Measurements from ENCODE around the gene MAP3K4.
"Not testable (repeated sequence)": the region's sequence is repeated elsewhere in the genome, so short reads cannot be mapped to it uniquely, and the experiment has no call there.

MAP3K4 gene

DNA sequence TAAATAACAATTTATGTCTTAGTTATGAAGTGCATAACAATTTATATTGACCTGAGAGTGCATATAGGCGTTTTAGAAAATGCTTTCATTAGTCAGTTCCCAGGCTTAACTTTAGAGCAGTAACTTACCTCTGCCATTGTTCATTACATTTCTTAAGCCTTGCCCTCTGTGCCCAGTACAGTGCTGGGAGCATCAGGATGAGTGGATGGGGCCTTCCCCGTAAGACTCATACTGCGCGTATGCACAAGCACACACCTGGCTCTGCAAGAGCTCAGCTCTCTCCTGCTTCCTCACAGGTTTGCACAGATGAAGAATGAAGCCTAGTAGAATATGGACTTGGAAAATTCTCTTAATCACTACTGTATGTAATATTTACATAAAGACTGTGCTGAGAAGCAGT, 125.0 kb downstream of the MAP3K4 start:
- no peak for DNase-seq (ENCODE audit: low read depth in 1 of 2, low spot score in 1 of 2)

DNA sequence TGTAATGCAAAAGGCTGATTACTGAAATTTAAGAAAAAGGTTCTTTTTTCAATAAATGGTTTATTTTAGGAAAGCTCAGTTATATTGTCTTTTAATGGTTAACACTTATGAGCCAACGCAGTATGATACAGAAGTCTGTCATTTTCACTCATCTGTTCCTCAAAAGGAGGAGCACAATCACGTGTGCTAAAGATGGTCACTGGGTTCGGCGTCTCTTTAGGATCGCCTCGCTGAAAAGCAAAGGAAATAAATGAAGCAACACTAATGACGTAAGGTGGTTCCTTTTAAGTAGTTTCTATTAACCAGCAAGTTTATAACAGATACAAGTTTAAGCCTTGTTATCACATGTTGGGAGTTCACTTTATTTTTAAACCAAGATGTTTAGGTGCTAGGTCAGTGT, 125.7 kb downstream of the MAP3K4 start:
- DNase-seq (ENCODE audit: low read depth in 1 of 2, low spot score in 1 of 2): no peak

DNA sequence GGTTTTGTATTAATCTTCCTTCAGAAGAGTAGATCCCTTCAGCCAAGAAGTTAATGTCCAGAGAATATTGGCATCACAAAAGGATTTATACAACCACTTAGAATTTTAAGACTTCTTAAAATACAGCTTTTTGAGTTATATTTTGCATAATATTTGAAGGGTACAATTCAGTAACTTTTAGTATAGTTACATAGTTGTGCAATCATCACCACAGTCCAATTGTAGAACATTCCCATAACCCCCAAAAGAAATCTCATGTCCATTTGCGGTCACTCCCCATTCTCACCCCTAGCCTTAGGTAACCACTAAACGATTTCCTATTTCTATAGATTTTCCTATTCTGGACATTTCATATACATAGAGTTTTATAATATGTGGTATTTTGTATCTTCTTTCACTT, 126.4 kb downstream of the MAP3K4 start:
- DNase-seq (ENCODE audit: low read depth in 1 of 2, low spot score in 1 of 2): no peak

DNA sequence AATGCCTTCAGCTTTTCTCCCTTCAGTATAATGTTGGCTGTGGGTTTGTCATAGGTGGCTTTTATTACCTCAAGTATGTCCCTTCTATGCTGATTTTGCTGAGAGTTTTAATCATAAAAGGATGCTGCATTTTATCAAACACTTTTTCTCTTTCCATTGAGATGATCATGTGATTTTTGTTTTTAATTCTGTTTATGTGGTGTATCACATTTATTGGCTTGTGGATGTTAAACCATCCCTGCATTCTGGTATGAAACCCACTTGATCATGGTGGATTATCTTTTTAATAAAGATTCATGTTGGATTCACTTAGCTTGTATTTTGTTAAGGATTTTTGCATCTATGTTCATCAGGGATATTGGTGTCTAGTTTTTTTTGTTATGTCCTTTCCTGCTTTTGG, 131.8 kb downstream of the MAP3K4 start:
- DNase-seq (ENCODE audit: low read depth in 1 of 2, low spot score in 1 of 2): not testable (repeated sequence)

DNA sequence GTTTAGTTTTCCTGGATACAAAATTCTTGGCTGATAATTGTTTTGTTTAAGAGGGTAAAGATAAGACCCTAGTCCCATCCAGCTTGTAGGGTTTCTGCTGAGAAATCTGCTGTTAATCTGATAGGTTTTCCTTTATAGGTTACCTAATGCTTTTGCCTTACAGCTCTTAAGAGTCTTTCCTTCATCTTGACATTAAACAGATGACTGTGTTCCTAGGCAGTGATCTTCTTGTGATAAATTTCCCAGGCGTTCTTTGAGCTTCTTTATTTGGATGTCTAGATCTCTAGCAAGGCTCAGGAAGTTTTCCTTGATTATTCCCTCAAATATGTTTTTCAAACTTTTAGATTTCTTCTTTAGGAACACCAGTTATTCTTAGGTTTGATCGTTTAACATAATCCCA, 134.0 kb downstream of the MAP3K4 start:
- no peak for DNase-seq (ENCODE audit: low read depth in 1 of 2, low spot score in 1 of 2)

DNA sequence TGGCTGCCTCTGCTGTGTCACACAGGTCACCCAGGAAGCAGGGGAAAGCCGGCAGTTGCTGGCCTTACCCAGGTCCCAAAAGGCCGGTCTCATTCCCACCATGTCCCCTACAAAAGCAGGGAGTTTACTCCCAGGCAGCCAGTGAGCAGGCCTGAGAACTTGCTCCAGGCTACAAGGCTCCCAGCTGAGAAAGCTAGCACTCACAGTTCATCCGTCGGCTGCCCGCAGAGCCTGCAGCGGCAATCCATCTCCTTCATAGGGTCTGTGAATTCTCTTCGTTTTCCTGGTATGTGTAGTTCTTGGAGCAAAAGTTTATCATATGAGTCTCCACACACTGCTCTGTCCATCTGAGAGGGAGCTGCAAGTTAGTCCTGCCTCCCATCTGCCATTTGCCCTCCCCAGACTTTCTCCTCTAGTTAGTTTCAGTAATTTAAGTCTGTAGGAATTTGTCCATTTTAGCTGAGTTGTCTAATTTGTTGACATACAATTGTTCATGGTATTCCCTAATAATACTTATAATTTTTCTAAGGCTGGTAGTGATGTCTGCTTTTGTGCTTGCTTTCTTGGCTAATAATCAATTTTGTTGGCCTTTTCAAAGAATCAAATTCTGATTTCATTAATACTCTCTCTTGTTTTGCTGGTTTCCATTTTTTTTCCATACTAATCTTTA, 135.6 kb downstream of the MAP3K4 start:
- no peak for DNase-seq (ENCODE audit: low read depth in 1 of 2, low spot score in 1 of 2)

DNA sequence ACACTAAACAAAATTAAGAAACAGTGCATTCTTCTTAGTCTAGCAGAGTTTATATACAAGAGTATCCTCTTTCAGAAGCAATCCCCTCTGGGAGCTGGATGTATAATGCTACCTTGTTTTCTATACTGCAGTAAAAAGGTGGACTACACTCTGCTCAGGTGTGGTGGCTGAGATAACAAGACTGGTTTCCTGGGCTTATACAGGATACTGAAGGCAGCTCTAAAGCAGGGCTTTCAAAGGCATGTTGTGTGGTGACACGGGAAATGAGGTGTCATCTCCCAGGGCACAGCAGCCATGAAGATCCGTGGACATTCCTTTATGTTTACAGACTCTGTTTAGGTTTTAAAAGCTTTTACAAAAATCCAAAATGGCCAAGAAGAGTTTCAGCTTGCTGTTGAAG, 136.7 kb downstream of the MAP3K4 start:
- DNase-seq (ENCODE audit: low read depth in 1 of 2, low spot score in 1 of 2): no peak

DNA sequence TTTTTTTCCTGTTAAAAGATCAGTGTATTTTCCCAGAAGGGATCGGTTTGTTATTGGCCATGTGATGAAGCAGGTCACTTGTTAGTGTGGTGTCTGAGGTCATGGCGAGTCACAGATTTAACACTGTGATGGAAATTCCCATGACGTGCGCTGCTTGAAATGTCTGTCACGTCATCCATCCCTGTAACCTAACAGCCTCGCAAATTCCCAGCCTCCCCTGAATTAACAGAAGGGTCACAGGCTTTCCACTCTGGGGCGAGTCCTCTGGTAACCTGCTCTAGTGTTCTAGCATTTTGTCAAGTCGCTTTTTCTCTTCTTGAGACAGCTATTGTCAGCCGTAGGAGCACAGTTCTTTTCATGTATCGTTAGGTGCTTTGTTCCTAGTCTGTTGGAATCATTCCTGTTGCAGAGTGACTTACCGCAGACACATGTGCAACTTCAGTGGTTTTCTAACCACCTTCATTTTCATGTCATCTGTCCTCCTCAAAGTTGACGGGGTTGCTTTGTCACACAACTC, 137.2 kb downstream of the MAP3K4 start:
- DNase-seq (ENCODE audit: low read depth in 1 of 2, low spot score in 1 of 2): no peak

DNA sequence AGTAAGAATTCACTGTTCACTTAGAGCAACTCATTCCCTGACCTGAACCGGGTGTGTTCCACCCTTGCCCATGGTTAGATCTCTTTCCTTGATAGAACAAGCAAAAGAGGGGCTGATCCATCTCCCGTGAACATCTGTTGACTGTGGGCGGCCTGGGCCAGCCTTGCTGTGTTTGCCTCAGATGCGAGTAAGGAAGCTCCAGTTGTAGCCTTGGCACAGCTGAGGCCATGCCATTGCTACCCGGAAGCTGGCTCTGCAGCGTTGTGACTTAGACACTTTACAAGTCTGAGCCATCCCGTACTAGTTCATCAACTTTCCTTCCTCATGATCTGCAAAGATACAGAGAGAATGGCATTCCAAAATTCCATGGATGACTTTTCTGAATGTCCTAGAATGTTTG, 139.0 kb downstream of the MAP3K4 start:
- no peak for DNase-seq (ENCODE audit: low read depth in 1 of 2, low spot score in 1 of 2)

DNA sequence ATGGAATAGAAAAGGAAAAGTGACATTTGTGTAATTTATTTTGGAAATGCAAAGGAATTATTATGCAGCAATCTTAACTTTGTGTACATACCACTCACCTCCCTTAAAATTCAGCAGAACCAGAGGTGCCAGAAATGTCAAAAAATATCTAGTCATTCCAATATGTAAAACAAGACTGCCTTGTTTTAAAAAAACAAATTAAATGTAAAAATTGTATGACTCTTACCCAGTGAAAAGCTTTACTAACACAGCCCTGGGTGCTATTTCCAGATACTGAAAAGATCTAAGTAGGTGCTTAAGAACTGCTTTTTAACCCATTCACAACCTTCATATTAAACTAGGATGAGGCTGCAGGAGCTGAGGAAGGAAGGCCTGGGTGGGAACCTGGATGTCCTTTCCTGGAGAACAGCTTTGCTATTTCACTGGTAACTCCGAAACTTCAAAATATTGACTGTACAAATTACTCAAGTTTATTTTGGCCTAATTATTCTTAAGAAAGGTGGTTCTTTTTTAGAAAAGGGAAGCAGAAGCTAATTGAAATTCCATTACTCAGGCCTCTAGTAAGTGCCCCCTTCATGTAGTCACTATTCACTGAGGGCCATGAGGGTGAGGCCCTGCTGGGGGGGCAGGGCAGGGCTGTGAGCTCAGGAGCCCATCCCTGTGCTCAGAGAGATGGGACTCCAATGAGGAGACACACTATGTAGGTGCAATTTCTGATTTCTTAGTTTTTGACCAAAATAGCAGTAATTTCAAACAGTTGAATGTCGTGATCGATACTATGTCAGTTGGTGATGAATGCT, 139.6 kb downstream of the MAP3K4 start:
- DNase-seq (ENCODE audit: low read depth in 1 of 2, low spot score in 1 of 2): no peak

DNA sequence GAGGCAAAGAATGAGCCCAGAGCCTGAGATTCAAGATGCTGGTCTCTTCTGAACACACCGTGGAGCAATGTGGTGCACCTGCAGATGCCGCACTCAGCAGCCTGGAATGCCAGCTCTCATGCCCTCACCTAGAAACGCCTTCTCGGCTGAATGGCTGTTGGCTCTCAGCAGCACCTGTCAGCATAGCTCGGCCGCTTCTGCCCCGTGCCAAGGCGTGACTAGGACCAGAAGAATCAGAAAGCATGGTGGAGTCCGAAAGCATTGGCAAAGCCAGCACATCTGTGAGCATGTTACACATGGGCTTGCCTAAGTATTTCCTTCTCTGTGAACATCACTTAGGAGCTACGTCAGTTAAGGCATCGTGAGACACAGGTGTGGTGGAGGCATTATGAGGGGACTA, 140.8 kb downstream of the MAP3K4 start:
- no peak for DNase-seq (ENCODE audit: low read depth in 1 of 2, low spot score in 1 of 2)

DNA sequence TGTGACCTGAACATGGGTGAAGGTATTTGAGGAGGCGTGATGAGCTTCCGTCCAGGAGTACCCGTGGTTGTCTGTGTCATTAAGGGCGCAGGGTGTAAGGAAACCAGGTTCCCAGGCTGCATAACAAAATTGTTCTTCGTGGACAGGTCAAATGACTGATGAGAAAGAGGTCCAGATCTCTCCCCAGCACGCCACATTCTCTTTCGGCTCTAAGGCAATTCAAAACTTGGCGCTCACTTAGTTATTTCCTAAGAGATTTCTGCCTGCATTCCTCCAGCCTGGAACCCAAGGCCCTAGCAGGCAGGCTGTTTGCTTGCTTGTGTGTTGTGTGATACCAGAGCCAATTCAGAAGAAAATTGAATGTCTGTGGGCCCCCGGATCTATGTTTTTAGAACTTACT, 142.4 kb downstream of the MAP3K4 start:
- no peak for DNase-seq (ENCODE audit: low read depth in 1 of 2, low spot score in 1 of 2)

DNA sequence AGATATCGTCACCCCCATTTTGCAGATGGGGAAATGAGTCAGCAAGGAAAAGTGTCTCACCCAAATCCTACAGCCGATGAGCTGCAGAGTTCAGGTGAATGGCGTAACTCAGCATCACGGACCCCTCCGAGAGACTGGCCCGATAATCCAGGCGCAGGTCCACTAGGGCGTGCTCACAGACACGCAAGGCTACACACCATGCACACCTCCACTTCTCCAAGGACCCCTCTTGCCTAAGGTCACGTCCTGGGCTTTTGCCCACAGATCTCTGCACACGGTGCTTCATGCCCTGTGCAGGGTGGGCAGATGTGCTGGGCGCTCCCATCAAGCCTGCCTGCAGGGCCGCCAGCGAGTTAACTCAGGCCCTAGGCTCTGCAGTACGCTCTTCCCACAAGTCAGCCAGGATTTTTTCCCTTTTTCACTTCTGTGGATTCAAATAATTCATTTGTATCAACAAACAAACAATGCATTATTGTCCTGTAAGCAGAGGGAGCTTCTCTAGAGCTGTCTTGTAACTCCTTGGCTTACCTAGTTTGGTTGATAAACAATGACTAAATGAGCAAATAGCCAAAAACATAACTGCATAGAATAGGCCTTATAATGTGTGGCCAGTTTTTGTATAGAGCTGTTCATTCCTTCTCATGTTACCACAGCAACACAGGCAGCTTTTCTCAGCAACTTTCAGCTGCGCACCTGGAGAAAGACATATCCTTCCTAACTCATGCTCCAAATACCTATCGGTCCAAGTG, 143.2 kb downstream of the MAP3K4 start:
- DNase-seq (ENCODE audit: low read depth in 1 of 2, low spot score in 1 of 2): no peak

DNA sequence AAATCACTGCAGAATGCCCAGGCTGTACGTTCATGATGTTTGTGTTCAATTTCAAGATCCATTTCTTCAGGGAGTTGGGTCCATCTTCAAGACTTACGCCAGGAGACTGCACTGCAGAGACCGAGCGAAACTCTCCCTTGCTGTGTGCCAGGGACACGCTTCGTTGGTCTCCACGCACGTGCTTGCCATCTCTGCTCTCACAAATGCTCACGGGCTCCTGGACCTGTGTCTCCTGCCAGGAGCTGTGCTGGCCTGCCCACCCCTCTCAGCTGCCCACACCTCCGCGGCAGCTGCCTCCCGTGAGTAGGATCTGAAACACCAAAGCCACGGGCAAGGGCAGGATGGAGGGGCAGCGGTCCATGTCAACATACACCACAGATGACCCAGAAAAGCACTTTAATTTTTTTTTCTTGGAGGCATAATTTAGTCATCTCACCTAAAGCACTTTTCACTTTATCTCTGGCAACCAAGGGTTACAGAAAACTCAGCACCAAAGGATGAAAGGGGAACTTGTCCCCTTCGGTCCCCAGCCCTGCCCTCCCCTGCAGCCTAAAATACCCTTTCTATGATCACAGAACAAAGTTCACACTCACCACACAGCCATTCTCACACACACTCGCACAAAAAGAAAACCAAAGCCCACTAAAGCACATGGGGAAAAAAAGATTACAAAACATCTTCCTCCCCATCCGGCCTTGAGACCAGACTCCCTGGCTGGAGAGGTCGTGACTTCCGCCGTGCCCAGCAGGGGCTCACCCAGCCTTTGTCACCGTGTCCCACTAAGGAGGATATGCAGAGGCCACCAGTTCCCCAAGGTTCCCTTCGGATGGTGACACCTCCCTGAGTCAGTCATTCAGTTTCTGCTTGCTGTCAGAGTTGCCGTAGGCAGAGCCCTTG, 144.4 kb downstream of the MAP3K4 start:
- DNase-seq (ENCODE audit: low read depth in 1 of 2, low spot score in 1 of 2): no peak

DNA sequence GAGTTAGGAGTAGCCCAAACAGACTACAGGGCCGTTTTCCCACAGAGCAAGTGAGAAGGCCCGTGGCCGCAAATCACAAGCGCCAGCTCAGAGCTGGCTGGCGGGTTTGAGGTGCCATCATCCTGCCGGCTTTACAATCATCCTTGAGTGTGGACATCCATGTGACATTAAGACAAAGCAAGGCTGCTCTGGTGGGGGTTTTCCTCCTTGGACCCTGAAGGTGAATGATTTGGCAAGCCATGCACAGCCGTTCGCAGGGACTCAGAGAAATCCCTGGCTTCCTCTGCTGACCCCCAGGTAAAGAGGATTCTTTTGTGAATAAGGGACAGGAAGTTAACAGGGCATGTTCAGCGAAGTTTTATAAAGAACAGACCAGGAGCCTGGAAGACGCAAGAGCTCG, 145.1 kb downstream of the MAP3K4 start:
- DNase-seq (ENCODE audit: low read depth in 1 of 2, low spot score in 1 of 2): no peak

DNA sequence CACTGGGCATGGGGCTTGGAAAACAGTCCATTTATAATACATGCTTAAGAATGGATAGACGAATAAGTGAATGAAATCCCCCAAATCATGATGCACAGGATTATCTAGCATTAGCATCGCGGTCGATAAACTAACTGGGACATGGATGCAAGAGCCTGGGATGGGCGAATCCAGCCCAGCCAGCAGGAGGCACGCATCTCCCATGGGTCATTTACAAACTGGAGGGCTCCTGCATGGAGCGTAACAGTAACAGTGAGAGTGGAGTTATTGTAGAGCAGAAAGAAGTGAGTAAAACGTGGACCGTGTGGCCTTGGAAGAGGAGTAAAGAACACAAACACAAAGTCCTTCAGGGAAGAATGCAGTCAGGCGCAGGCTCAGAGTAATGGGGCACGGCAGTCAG, 145.8 kb downstream of the MAP3K4 start:
- no peak for DNase-seq (ENCODE audit: low read depth in 1 of 2, low spot score in 1 of 2)

DNA sequence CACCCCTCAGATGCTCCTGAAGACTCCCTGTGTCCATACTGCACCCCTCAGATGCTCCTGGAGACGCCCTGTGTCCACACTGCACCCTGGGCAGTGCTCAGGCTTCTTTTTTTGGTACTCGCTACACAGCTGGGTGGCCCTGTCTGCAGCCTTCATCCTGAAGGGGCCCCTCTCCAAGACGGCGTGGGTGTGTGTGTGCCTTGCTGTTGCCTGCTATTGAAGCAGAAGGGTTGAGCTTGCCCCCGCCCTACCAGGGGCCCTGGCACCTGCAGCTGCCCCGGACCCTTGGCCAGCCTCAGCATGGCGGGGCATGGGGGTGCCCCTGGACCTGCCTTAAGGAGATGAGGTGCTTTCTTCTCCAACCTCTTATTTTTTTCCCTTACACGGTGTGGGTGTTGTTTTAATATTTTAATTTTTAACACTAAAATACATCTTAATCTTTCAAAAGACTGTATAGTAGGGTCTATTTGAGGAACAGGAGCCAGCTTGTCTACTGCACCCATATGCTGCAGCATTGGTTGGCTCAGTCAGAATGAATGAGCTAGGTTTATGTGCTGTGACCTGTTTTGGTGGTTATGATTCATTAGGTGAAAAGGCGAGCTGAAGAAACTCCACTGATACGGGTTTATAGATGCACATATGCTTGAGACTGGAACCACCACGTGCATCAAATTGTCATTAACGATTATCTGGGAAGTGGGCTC, 146.4 kb downstream of the MAP3K4 start:
- DNase-seq (ENCODE audit: low read depth in 1 of 2, low spot score in 1 of 2): no peak

DNA sequence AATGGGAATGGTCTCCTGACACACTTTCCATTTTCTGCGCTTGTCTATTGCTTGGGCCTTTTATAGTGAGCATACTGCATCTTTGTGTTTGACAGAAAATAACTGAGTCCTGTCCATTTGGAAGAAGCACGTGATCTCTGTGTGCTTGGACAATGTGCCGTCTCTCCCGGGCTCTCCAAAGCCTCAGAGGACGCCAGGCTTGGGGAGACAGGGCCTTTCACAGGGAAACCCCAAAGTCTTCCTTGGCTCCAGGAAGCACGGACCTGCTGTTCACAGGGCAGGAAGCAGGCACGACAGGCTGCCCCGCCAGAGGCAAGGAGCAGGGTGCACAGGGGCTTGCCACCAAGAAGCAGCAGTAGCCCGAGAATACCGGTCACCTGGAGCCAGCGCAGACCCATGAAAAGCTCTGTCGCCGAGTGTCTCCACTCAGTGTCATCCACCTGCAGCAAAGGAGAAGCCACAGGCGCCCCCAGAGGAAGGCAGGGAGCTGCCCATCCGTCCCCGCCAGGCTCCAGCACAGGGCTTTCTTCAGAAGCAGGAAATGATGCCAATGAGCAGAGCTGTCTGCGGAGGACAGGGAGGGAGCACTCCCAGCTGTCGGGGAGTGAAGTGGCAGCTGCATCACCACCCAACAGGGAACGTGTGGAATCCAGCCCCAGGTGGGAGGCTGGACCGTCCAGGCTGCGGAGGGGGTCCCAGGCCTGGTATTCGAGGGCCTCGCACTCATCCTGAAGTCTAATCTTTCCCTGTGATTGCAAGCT, 147.2 kb downstream of the MAP3K4 start:
- DNase-seq (ENCODE audit: low read depth in 1 of 2, low spot score in 1 of 2): no peak

DNA sequence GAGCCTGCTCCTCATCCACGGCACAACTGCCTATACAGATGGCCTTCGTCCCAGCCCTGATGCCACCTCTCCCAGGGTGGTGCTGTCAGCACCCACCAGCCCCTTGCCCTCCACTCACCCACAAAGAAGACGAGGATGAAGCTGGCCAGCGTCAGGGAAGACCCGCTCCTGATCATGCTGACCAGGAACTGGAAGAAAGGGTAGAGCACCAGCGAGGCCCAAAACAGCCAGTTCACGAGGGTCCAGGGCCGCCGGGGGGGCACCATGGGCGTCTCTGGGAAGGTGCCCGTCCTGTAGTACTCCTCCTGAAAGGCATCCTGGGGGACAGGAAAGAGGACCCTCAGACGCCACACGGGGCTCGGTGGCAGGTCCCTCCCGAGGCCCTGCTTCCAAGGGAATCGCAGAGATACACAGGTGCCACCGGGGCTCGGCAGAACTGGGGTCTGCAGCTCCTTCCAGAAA, 147.8 kb downstream of the MAP3K4 start:
- DNase-seq (ENCODE audit: low read depth in 1 of 2, low spot score in 1 of 2): no peak

All from stimulated activated CD4-positive, alpha-beta T cell treated with anti-CD3 and anti-CD28 coated beads, Interleukin-15, amount 100 ng/mL, for 1 hour (primary cell).